ENCODE data around the gene KAZN. TPM values are rescaled to one million over a fixed set of nuclear protein-coding genes. Genes with fewer than 3 reads are reported as not detected.

The KAZN gene
- total RNA-seq, 2 donors from 2014 or later: 0.31 to 1.4 TPM

GRCh38 chr1:14666373-14666772 is 67.9 kb downstream of the KAZN start:
- DNase-seq (ENCODE audit: low spot score) (no peak), ATAC-seq (no peak)
- no peak overlapping the region for H3K4me3 Mint-ChIP-seq
- no peaks in the 10 kb centered on the region for H3K36me3 Mint-ChIP-seq
- peaks cover 7 to 15% of the 10 kb centered on the region in 2 donors for H3K27me3 Mint-ChIP-seq
- H3K4me1 Mint-ChIP-seq (ENCODE audit: low read depth in 2 of 2): no peaks in the 10 kb centered on the region
- no peaks in the 10 kb centered on the region for H3K9me3 Mint-ChIP-seq
- H3K27ac Mint-ChIP-seq: no peak overlapping the region

GRCh38 chr1:14666962-14667650 is 68.6 kb downstream of the KAZN start:
- ATAC-seq (no peak), DNase-seq (ENCODE audit: low spot score) (no peak)
- Mint-ChIP-seq H3K27ac (no peak overlapping the region), H3K27me3 (peaks cover 7 to 14% of the 10 kb centered on the region in 2 donors), H3K4me3 (no peak overlapping the region), H3K4me1 (ENCODE audit: low read depth in 2 of 2) (no peaks in the 10 kb centered on the region), H3K9me3 (no peaks in the 10 kb centered on the region), H3K36me3 (no peaks in the 10 kb centered on the region)

DNA sequence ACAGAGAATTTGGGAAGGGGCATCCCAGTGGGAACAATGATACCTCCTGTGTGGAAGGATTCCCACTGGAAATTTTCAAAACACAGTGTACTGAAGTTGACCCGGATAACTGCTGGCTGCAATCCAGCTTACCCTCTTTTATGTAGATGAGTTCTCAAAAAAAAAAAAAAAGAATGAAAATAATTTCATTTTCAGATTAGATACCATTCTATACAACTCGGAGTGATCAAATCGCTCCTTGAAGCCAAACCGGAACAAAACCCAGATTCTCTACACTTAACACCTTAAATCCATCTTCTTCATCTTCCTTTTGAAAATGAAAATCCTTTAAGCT is 69.1 kb downstream of the KAZN start:
- H3K36me3 Mint-ChIP-seq: no peaks in the 10 kb centered on the region
- no peaks in the 10 kb centered on the region for H3K9me3 Mint-ChIP-seq
- DNase-seq (ENCODE audit: low spot score) (no peak), ATAC-seq (no peak)
- no peak overlapping the region for H3K4me3 Mint-ChIP-seq
- peaks cover 7 to 9% of the 10 kb centered on the region in 2 donors for H3K27me3 Mint-ChIP-seq
- H3K27ac Mint-ChIP-seq: no peak overlapping the region
- H3K4me1 Mint-ChIP-seq (ENCODE audit: low read depth in 2 of 2): no peaks in the 10 kb centered on the region

DNA sequence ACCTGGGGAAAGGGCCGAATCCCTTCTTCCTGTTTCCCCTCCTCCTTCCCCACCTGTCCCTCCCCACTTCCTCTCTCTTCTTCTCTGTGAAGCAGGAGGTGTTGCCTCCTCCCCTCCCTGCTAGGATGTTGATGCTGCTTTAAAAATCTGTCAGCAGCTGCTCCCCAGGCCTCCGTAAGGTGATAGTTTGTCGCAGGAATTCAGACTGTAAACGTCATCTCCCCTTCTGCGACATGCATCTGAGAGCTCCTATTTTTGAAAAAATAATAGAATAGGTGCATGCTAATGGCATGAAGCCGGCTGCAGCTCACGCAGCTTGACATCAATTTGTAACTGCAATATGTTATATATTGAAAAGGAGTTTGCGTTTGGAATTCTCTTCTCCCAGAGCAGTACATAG is 70.1 kb downstream of the KAZN start:
- ATAC-seq (no peak), DNase-seq (ENCODE audit: low spot score) (no peak)
- Mint-ChIP-seq H3K9me3 (no peaks in the 10 kb centered on the region), H3K4me1 (ENCODE audit: low read depth in 2 of 2) (no peaks in the 10 kb centered on the region), H3K36me3 (no peaks in the 10 kb centered on the region), H3K27me3 (peaks cover 5 to 10% of the 10 kb centered on the region in 2 donors), H3K27ac (no peak overlapping the region), H3K4me3 (no peak overlapping the region)

- ATAC-seq: no peak
- DNase-seq (ENCODE audit: low spot score): no peak
- Mint-ChIP-seq H3K4me1 (ENCODE audit: low read depth in 2 of 2) (no peaks in the 10 kb centered on the region), H3K36me3 (no peaks in the 10 kb centered on the region), H3K27ac (no peak overlapping the region), H3K27me3 (peaks cover 5 to 17% of the 10 kb centered on the region in 2 donors), H3K4me3 (no peak overlapping the region), H3K9me3 (no peaks in the 10 kb centered on the region)
Observed at GRCh38 chr1:14672005-14672404, 73.5 kb downstream of the KAZN start.

DNA sequence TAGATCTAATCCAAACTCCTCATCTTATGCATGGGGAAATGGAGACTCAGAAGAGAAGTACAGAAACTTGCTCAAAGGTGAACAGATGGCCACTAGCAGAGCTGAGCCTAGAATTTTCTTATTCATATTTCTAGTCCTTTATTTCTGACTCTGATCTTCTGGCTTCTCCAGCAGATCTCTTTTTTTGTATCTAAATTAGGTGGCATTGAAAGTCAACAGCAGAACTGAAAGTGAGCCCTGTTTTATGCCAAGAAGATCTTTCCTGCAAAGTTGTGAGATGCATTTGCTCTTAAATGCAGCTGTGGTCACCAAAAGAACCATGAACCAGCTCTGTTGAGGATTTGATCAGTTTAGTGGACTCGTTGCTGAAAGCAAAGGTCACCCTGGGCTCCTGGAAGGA is 75.5 kb downstream of the KAZN start:
- Mint-ChIP-seq H3K27me3 (peaks cover 5 to 17% of the 10 kb centered on the region in 2 donors), H3K9me3 (no peaks in the 10 kb centered on the region), H3K4me3 (no peak overlapping the region), H3K27ac (no peak overlapping the region), H3K4me1 (ENCODE audit: low read depth in 2 of 2) (no peaks in the 10 kb centered on the region), H3K36me3 (no peaks in the 10 kb centered on the region)
- ATAC-seq (no peak), DNase-seq (ENCODE audit: low spot score) (no peak)

DNA sequence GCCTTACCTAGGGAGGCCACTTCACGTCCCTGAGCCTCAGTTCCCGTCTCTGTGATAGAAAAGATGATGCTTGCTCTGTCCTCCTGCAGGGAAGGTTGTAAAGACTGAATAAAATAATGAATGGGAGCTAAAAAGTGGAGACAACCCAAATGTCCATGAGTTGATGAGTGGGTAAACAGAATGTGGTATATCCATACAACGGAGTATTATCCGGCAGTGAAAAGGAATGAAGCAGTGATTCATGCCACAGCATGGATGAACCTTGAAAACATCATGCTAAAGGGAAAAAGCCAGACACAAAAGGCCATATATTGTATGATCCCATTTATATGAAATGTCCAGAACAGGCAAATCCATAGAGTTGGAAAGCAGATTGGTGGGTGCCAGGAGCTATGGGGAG is 77.9 kb downstream of the KAZN start:
- H3K4me3 Mint-ChIP-seq: no peak overlapping the region
- ATAC-seq (no peak), DNase-seq (ENCODE audit: low spot score) (no peak)
- H3K9me3 Mint-ChIP-seq: no peaks in the 10 kb centered on the region
- H3K27ac Mint-ChIP-seq: no peak overlapping the region
- H3K27me3 Mint-ChIP-seq: peaks cover 2 to 17% of the 10 kb centered on the region in 2 donors
- no peaks in the 10 kb centered on the region for H3K4me1 Mint-ChIP-seq (ENCODE audit: low read depth in 2 of 2)
- H3K36me3 Mint-ChIP-seq: no peaks in the 10 kb centered on the region

- no peaks in the 10 kb centered on the region for H3K4me1 Mint-ChIP-seq (ENCODE audit: low read depth in 2 of 2)
- ATAC-seq (no peak), DNase-seq (ENCODE audit: low spot score) (no peak)
- H3K36me3 Mint-ChIP-seq: no peaks in the 10 kb centered on the region
- peaks cover 4 to 24% of the 10 kb centered on the region in 2 donors for H3K27me3 Mint-ChIP-seq
- H3K27ac Mint-ChIP-seq: no peak overlapping the region
- no peak overlapping the region for H3K4me3 Mint-ChIP-seq
- H3K9me3 Mint-ChIP-seq: no peaks in the 10 kb centered on the region
Observed at GRCh38 chr1:14677292-14677971, 78.9 kb downstream of the KAZN start.

DNA sequence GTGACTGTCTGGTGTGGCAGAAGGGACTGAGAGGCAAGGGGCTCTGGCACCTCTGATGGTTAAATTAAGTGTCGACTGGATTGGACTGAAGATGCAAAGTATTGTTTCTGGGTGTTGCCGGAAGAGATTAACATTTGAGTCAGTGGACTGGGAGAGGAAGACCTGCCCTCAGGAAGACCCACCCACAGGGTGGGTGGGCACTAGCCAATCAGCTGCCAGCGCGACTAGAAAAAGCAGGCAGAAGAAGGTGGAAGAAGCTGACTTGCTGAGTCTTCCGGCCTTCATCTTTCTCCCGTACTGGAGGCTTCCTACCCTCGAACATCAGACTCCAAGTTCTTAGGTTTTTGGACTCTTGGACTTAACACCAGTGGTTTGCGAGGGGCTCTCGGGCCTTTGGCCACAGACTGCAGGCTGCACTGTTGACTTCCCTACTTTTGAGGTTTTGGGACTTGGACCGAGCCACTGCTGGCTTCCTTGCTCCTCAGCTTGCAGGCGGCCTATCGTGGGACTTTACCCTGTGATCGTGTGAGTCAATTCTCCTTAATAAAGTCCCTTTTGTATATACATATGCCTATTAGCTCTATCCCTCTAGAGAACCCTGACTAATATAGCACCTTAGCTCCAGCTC is 79.6 kb downstream of the KAZN start:
- Mint-ChIP-seq H3K4me1 (ENCODE audit: low read depth in 2 of 2) (no peaks in the 10 kb centered on the region), H3K27ac (no peak overlapping the region), H3K36me3 (no peaks in the 10 kb centered on the region), H3K27me3 (peaks cover 4 to 22% of the 10 kb centered on the region in 2 donors), H3K9me3 (no peaks in the 10 kb centered on the region), H3K4me3 (no peak overlapping the region)
- DNase-seq (ENCODE audit: low spot score): no peak
- no peak for ATAC-seq

DNA sequence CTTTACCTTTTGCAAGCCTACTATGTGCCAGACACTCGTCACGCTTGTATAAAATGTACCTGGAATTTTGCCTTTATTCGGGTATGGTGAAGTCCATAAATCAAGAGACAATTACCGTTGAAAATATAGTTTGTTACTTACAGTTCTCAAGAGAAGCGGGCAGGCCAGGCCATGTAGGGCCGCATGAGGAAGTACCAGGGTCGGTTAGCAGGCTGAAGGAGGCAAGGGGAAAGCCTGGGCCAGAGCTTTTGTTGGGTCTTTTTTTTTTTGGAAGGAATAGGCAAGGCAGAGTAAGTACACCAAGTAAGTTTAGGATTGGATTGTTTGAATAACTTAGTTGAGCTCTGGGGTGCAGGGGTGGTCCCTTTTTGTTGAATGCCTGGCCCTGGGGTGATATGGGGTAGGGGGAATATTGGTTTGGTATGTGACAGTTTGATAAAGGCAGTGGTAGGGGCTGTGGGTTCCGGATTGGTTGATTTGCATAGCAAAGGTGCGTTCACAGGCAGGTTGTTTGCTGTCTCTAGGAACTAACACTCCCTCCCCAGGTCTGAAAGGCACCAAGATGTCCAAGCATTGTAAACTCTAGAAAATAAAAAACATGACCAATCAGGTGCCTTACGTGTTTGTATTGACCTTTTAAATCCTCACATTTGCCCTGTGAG is 80.7 kb downstream of the KAZN start:
- no peak overlapping the region for H3K4me3 Mint-ChIP-seq
- H3K4me1 Mint-ChIP-seq (ENCODE audit: low read depth in 2 of 2): no peaks in the 10 kb centered on the region
- H3K27ac Mint-ChIP-seq: no peak overlapping the region
- DNase-seq (ENCODE audit: low spot score) (no peak), ATAC-seq (no peak)
- no peaks in the 10 kb centered on the region for H3K9me3 Mint-ChIP-seq
- peaks cover 2 to 14% of the 10 kb centered on the region in 2 donors for H3K27me3 Mint-ChIP-seq
- no peaks in the 10 kb centered on the region for H3K36me3 Mint-ChIP-seq

DNA sequence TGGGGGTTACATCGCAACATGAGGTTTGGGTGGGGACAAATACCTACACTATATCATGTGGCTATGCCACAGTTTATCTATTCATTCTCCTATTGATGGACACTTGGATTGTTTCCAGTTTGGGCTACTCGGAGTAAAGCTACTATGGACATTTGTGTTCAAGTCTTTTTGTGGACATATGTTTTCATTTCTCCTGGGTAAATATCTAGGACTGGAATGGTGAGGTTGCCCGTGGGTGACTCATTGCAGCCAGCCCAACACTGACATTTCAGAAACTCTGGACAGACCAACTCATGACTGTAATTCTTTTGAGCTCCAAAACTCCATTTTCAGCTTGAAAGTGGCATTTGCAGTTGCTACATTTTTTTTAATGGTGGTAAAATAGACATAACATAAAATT is 82.7 kb downstream of the KAZN start:
- Mint-ChIP-seq H3K9me3 (peaks cover 3% of the 10 kb centered on the region), H3K4me1 (ENCODE audit: low read depth in 2 of 2) (no peaks in the 10 kb centered on the region), H3K27me3 (peaks cover 4 to 12% of the 10 kb centered on the region in 2 donors), H3K27ac (no peak overlapping the region), H3K4me3 (no peak overlapping the region), H3K36me3 (no peaks in the 10 kb centered on the region)
- DNase-seq (ENCODE audit: low spot score) (no peak), ATAC-seq (no peak)

- Mint-ChIP-seq H3K9me3 (peaks cover 3% of the 10 kb centered on the region), H3K27me3 (peaks cover 8 to 14% of the 10 kb centered on the region in 2 donors), H3K36me3 (no peaks in the 10 kb centered on the region), H3K4me3 (no peak overlapping the region), H3K27ac (no peak overlapping the region), H3K4me1 (ENCODE audit: low read depth in 2 of 2) (no peaks in the 10 kb centered on the region)
- no peak for DNase-seq (ENCODE audit: low spot score)
- ATAC-seq: no peak
Observed at GRCh38 chr1:14682941-14683621, 84.6 kb downstream of the KAZN start.

DNA sequence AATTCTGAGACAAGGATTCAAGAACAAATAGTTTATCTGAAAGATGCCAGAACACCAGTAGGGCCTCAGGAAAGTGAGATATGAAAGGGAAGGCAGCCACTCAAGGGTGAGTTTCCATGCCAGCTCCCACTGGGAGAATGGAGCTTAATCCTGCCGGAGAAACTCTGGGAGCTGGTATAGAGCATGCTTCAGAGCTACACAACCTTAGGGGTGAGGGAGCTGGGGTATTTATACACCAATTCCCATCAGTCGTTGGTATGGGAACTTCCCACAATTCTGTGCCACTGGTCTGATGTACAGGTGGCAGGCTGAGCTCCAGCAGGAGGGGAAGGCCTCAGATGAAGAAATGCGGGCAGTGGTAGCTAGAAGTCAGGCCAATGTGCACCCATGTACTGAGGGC is 86.6 kb downstream of the KAZN start:
- DNase-seq (ENCODE audit: low spot score) (no peak), ATAC-seq (no peak)
- Mint-ChIP-seq H3K36me3 (no peaks in the 10 kb centered on the region), H3K4me3 (no peak overlapping the region), H3K27ac (no peak overlapping the region), H3K9me3 (peaks cover 3% of the 10 kb centered on the region), H3K27me3 (peaks cover 8 to 15% of the 10 kb centered on the region in 2 donors), H3K4me1 (ENCODE audit: low read depth in 2 of 2) (no peaks in the 10 kb centered on the region)
